Measurements from ENCODE around the gene DLG2. TPM values are rescaled to one million over a fixed set of nuclear protein-coding genes. Genes with fewer than 3 reads are reported as not detected.

Gene DLG2
- total and polyA plus RNA-seq, 2 of the 4 experiments (the other 2 are of a cell fraction), result 0.31 to 0.36 TPM

GRCh38 chr11:84909740-84910139 is 717.4 kb downstream of the DLG2 start:
- dilution Hi-C loops (cut with HindIII; ENCODE audit: low sequenced_read_pairs, unreplicated experiment) (no loop called here), intact Hi-C loops (cut with micrococcal nuclease) (no loop called here), in situ Hi-C loops (cut with MboI; ENCODE audit: low sequenced_read_pairs) (no loop called here)
- no peak overlapping the region for H4K8ac ChIP-seq (ENCODE audit: low read depth in 2 of 2, low read length in 2 of 2)
- no peak overlapping the region for H2AFZ ChIP-seq (replicated peaks; ENCODE audit: low read length, poor library complexity)
- no peaks in the 10 kb centered on the region for H3K79me1 ChIP-seq (ENCODE audit: low read depth in 1 of 2, low read length in 2 of 2)
- no peak overlapping the region for H2BK120ac ChIP-seq (ENCODE audit: low read depth, low read length)
- H3K27me3 ChIP-seq (ENCODE audit: control insufficient read depth, insufficient read depth, low read length), result no peaks in the 10 kb centered on the region
- H3K56ac ChIP-seq (ENCODE audit: extremely low read depth, insufficient read depth, low read length), result no peak overlapping the region; the same call in 1 of the 2 replicates
- H2BK20ac ChIP-seq (ENCODE audit: low read depth, low read length), result no peak overlapping the region
- H3K23ac ChIP-seq (ENCODE audit: low read depth, low read length), result no peak overlapping the region
- H3K9me3 ChIP-seq (ENCODE audit: control insufficient read depth, insufficient read depth, low read length), result no peaks in the 10 kb centered on the region
- no CpG with 5 or more reads among the region's 2 CpGs for WGBS, 2 experiments (ENCODE audit: extremely low coverage in 2 of 2, insufficient read length in 1 of 2)
- H2AK5ac ChIP-seq (ENCODE audit: low read depth, low read length), result no peak overlapping the region
- no peaks in the 10 kb centered on the region for H3K9me1 ChIP-seq (ENCODE audit: insufficient read depth, low read length)
- ChIA-PET CTCF (no interaction called here), POLR2A (ENCODE audit: unreplicated experiment) (no interaction called here)
- H3K14ac ChIP-seq (replicated peaks; ENCODE audit: low read depth, low read length), result no peak overlapping the region
- no peak for DNase-seq
- H3K4me1 ChIP-seq (ENCODE audit: control insufficient read depth, insufficient read depth, low read length), result no peaks in the 10 kb centered on the region
- H3K4me2 ChIP-seq (ENCODE audit: low read depth, low read length), result no peak overlapping the region
- no peak overlapping the region for H3K9ac ChIP-seq (ENCODE audit: low read depth, low read length)
- H3K18ac ChIP-seq (ENCODE audit: low read depth, low read length), result no peak overlapping the region
- H4K20me1 ChIP-seq (ENCODE audit: insufficient read depth, low read length), result no peaks in the 10 kb centered on the region
- TF ChIP-seq MXI1 (IDR thresholded peaks at IDR 0.05; ENCODE audit: borderline replicate concordance, low read depth, low read length) (no peak), FOS (IDR thresholded peaks at IDR 0.05; ENCODE audit: low read depth, low read length) (no peak), RFX5 (IDR thresholded peaks at IDR 0.05; ENCODE audit: low read depth, low read length) (no peak), BHLHE40 (IDR thresholded peaks at IDR 0.05; ENCODE audit: low read depth, low read length) (no peak), MAFK (IDR thresholded peaks at IDR 0.05; ENCODE audit: low read depth, low read length) (no peak), CTCF (conservative IDR thresholded peaks at IDR 0.05; ENCODE audit: low read depth, low read length) (no peak), POLR2A (IDR thresholded peaks at IDR 0.05; ENCODE audit: low read depth, low read length) (no peak), RCOR1 (IDR thresholded peaks at IDR 0.05; ENCODE audit: insufficient replicate concordance, low read length) (no peak), CEBPB (IDR thresholded peaks at IDR 0.05; ENCODE audit: low read depth, low read length) (no peak), MAZ (IDR thresholded peaks at IDR 0.05; ENCODE audit: borderline replicate concordance, low read depth, low read length) (no peak)
- no peak for ATAC-seq (ENCODE audit: low read depth)
- H3K36me3 ChIP-seq (ENCODE audit: control insufficient read depth, insufficient read depth, low read length), result no peaks in the 10 kb centered on the region
- no TSS peak for BruUV-seq (replicated peaks)
- no peak overlapping the region for H3K27ac ChIP-seq (ENCODE audit: insufficient read depth, low read length)
- no peak overlapping the region for H4K91ac ChIP-seq (ENCODE audit: insufficient read depth, low read depth, low read length)
- H3K4ac ChIP-seq (ENCODE audit: low read depth, low read length), result no peak overlapping the region
- H2AK9ac ChIP-seq (replicated peaks; ENCODE audit: low read depth, low read length, poor library complexity), result no peak overlapping the region
- no peak overlapping the region for H2BK15ac ChIP-seq (ENCODE audit: low read depth, low read length)
- H4K5ac ChIP-seq (ENCODE audit: low read depth, low read length), result no peak overlapping the region
- no peak overlapping the region for H2BK5ac ChIP-seq (ENCODE audit: low read depth, low read length, poor library complexity, severe bottlenecking)
- no peak overlapping the region for H3K4me3 ChIP-seq (ENCODE audit: insufficient read depth, low read depth, low read length)

All from IMR-90 (cell line).